ENCODE data around the gene NFYC.
"Not testable (repeated sequence)": the region's sequence is repeated elsewhere in the genome, so short reads cannot be mapped to it uniquely, and the experiment has no call there.

Gene NFYC

DNA sequence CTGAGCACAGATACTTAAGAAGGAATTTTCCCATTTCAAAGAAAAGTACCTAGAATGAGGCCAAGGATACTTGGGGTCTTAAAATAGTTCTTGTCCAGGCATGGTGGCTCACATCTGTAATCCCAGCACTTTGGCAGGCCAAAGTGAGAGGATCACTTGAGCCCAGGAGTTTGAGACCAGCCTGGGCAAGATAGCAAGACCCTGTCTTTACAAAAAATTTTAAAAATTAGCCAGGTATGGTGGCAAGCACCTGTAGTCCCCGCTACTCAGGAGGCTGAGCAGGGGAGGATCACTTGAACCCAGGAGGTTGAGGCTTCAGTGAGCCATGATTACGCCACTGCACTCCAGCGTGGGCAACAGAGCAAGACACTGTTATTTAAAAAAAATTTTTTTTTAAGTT lies 29.0 kb downstream of the NFYC start:
- Histone ChIP-seq H3K36me3 (ENCODE audit: control insufficient read depth, insufficient read depth, low read length) (peaks cover 18% of the 10 kb centered on the region), H3K27ac (ENCODE audit: low read depth, low read length, severe bottlenecking) (no peak overlapping the region), H3K9me3 (ENCODE audit: control insufficient read depth, low read length) (no peaks in the 10 kb centered on the region), H3K4me3 (ENCODE audit: extremely low read depth, insufficient read depth, low read length, poor library complexity, severe bottlenecking) (no peak overlapping the region), H3K4me1 (ENCODE audit: control insufficient read depth, insufficient read depth, low read length, poor library complexity, severe bottlenecking) (no peaks in the 10 kb centered on the region)
- 100% methylated on average over 1 to 3 of the region's 3 CpGs for WGBS, 2 experiments (ENCODE audit: insufficient coverage in 2 of 2)

DNA sequence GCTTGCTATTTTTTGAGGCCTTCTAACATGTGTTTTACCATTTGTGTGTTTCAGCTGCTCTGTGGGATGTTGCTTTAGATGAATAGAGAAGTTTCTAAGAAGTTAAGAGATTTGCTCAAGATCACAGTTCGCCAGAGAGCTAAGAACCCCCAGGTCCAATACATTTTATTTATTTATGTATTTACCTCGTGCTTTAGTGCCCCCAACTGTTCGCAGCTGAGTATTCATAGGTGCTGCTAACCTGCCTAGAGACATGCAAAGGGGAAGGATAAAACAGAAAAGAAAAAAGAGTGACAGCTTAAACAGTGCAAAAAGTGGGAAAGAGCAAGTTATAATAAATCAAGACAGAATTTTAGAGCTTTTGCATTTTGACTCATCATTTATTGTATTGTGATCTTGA lies 31.1 kb downstream of the NFYC start:
- H3K36me3 ChIP-seq (ENCODE audit: control insufficient read depth, insufficient read depth, low read length): peaks cover 18% of the 10 kb centered on the region
- no peak overlapping the region for H3K4me3 ChIP-seq (ENCODE audit: extremely low read depth, insufficient read depth, low read length, poor library complexity, severe bottlenecking)
- WGBS, 2 experiments (ENCODE audit: insufficient coverage in 2 of 2): 82 to 100% methylated on average over 1 to 2 of the region's 3 CpGs
- H3K9me3 ChIP-seq (ENCODE audit: control insufficient read depth, low read length): no peaks in the 10 kb centered on the region
- no peak overlapping the region for H3K27ac ChIP-seq (ENCODE audit: low read depth, low read length, severe bottlenecking)
- H3K4me1 ChIP-seq (ENCODE audit: control insufficient read depth, insufficient read depth, low read length, poor library complexity, severe bottlenecking): no peaks in the 10 kb centered on the region

DNA sequence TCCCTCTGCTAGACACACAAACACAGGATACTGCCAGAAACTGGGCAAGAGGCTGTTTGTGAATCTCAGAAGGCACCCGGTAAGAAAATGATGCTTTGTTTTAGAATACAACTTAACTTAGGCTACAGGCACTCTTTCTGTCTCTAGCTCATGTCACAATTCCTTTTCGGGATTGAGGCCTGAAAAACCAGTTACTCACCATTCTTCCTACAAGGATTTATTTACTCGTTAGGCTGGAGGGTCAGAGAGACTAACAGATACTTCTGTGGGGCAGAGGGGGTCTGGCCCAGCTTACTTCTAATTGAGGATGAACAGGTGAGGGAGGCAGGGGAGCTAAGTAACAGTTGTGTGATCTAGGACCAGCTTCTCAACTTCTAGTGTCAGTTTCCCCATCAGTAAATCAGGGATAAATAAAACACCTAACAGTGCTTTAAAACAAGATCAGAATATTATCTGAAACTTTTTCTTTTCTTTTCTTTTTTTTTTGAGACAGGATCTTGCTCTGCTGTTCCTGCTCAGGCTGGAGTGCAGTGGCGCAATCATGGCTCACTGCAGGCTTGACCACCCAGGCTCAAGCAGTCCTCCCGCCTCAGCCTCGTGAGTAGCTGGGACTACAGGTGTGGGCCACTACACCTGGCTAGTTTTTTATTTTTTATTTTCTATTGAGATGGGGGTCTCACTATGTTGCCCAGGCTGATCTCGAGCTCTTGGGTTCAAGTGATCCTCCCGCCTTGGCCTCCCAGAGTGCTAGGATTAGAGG lies 31.9 kb downstream of the NFYC start:
- 88 to 91% methylated on average over 6 to 7 of the region's 8 CpGs for WGBS, 2 experiments (ENCODE audit: insufficient coverage in 2 of 2)
- H3K27ac ChIP-seq (ENCODE audit: low read depth, low read length, severe bottlenecking): no peak overlapping the region
- H3K9me3 ChIP-seq (ENCODE audit: control insufficient read depth, low read length): no peaks in the 10 kb centered on the region
- no peak overlapping the region for H3K4me3 ChIP-seq (ENCODE audit: extremely low read depth, insufficient read depth, low read length, poor library complexity, severe bottlenecking)
- H3K4me1 ChIP-seq (ENCODE audit: control insufficient read depth, insufficient read depth, low read length, poor library complexity, severe bottlenecking): no peaks in the 10 kb centered on the region
- H3K36me3 ChIP-seq (ENCODE audit: control insufficient read depth, insufficient read depth, low read length): peaks cover 18% of the 10 kb centered on the region

DNA sequence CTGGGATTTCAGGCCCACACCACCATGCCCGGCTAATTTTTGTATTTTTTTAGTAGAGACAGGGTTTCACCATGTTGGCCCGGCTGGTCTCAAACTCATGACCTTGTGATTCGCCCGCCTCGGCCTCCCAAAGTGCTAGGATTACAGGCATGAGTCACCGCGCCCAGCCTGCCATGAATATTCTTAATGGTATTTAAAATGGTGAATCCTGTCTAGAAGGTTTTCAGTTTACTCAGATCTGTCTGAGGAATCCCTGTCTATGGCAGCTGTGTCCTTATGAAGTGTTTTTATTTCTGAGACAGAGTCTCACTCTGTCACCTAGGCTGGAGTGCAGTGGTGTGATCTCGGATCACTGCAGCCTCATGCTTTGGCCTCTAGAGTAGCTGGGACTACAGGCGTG lies 36.2 kb downstream of the NFYC start:
- not testable (repeated sequence) for H3K27ac ChIP-seq (ENCODE audit: low read depth, low read length, severe bottlenecking); H3K4me3 ChIP-seq (ENCODE audit: extremely low read depth, insufficient read depth, low read length, poor library complexity, severe bottlenecking); H3K9me3 ChIP-seq (ENCODE audit: control insufficient read depth, low read length); H3K36me3 ChIP-seq (ENCODE audit: control insufficient read depth, insufficient read depth, low read length); H3K4me1 ChIP-seq (ENCODE audit: control insufficient read depth, insufficient read depth, low read length, poor library complexity, severe bottlenecking)
- 93% methylated on average over 6 to 8 of the region's 9 CpGs for WGBS, 2 experiments (ENCODE audit: insufficient coverage in 2 of 2)

DNA sequence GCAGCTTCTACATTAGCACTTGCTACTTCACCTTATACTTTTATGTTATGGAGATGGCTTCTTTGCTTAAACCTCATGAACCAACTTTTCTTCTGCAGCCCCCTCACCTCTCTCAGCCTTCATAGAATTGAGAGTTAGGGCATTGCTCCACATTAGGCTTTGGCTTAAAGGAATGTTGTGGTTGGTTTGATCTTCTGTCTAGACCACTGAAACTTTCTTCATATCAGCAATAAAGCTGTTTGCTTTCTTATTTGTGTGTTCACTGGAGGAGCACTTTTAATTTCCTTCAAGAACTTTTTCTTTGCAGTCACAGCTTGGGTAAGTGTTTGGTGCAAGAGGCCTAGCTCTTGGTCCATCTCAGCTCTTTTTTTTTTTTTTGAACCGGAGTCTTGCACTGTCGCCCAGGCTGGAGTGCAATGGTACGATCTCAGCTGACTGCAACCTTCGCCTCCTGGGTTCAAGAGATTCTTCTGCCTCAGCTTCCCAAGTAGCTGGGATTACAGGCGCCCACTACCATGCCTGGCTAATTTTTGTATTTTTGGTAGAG lies 37.9 kb downstream of the NFYC start:
- not testable (repeated sequence) for H3K36me3 ChIP-seq (ENCODE audit: control insufficient read depth, insufficient read depth, low read length); H3K4me3 ChIP-seq (ENCODE audit: extremely low read depth, insufficient read depth, low read length, poor library complexity, severe bottlenecking); H3K27ac ChIP-seq (ENCODE audit: low read depth, low read length, severe bottlenecking); H3K9me3 ChIP-seq (ENCODE audit: control insufficient read depth, low read length); H3K4me1 ChIP-seq (ENCODE audit: control insufficient read depth, insufficient read depth, low read length, poor library complexity, severe bottlenecking)
- 97 to 100% methylated on average over 3 to 5 of the region's 5 CpGs for WGBS, 2 experiments (ENCODE audit: insufficient coverage in 2 of 2)

DNA sequence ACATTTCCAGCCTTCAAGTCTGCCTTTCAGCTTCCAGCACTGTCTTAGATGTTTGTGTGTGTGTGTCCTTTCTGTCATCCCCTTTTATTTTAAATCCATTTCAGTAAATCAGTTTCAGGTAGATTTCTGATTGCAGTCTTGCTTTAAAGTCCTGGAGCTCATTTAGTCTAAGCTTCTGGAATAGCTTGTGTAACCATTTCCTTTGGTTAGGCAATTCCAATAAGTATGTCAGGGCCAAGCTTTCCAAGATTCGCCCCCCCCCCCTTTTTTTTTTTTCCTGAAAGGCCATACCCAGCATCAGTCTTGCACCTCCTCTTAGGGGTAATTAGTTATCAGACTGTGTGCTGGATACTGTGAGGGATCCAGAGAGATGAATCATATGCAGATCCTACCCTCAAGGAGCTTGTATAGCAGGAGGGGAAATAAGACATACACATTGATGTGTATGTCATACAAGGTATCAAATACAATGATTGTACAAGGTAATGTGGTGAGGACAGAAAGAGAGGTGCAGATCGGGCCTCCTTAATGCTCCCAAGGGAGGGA lies 41.3 kb downstream of the NFYC start:
- WGBS, 2 experiments (ENCODE audit: insufficient coverage in 2 of 2): 89 to 100% methylated on average over 1 of the region's 2 CpGs
- no peaks in the 10 kb centered on the region for H3K9me3 ChIP-seq (ENCODE audit: control insufficient read depth, low read length)
- no peaks in the 10 kb centered on the region for H3K4me1 ChIP-seq (ENCODE audit: control insufficient read depth, insufficient read depth, low read length, poor library complexity, severe bottlenecking)
- peaks cover 4% of the 10 kb centered on the region for H3K36me3 ChIP-seq (ENCODE audit: control insufficient read depth, insufficient read depth, low read length)
- no peak overlapping the region for H3K4me3 ChIP-seq (ENCODE audit: extremely low read depth, insufficient read depth, low read length, poor library complexity, severe bottlenecking)
- H3K27ac ChIP-seq (ENCODE audit: low read depth, low read length, severe bottlenecking): no peak overlapping the region

DNA sequence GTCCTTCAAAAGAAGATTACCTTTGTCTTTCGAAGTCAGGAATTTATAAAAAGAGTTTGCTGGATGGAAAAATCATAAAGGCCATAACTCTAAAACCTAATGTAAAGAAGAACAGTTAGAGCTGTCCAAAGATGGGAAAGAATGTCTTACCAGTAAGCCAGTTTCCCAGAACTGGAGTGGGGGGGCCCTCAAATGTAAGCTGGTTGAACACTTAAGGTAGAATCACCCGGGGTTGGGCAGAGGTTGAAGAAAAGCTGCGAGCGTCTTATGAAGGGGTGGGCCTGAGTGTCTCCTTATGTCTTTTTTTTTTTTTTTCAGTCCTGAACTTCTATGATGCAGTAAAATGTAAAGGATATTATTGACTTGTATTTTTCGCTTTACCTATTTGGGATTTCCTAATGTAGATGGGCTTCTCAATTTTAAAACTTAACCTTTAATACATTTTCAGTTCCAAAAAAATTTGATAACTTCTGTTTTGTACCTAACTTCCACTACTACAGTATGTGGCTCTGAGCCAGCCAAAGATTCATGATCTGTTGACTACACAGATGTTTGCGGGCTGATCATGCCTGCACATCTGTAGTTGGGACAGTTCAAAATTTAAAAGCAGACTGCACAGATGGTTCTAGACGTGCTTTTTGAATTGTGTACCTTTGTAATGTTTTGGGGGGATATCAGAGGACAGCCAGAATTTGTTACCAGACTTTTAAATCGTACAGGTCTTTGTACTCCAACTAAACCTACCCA lies 43.6 kb downstream of the NFYC start:
- 90 to 93% methylated on average over 2 to 6 of the region's 8 CpGs for WGBS, 2 experiments (ENCODE audit: insufficient coverage in 2 of 2)
- no peak overlapping the region for H3K27ac ChIP-seq (ENCODE audit: low read depth, low read length, severe bottlenecking)
- H3K4me3 ChIP-seq (ENCODE audit: extremely low read depth, insufficient read depth, low read length, poor library complexity, severe bottlenecking): no peak overlapping the region
- H3K4me1 ChIP-seq (ENCODE audit: control insufficient read depth, insufficient read depth, low read length, poor library complexity, severe bottlenecking): no peaks in the 10 kb centered on the region
- H3K36me3 ChIP-seq (ENCODE audit: control insufficient read depth, insufficient read depth, low read length): peaks cover 19% of the 10 kb centered on the region
- H3K9me3 ChIP-seq (ENCODE audit: control insufficient read depth, low read length): no peaks in the 10 kb centered on the region

DNA sequence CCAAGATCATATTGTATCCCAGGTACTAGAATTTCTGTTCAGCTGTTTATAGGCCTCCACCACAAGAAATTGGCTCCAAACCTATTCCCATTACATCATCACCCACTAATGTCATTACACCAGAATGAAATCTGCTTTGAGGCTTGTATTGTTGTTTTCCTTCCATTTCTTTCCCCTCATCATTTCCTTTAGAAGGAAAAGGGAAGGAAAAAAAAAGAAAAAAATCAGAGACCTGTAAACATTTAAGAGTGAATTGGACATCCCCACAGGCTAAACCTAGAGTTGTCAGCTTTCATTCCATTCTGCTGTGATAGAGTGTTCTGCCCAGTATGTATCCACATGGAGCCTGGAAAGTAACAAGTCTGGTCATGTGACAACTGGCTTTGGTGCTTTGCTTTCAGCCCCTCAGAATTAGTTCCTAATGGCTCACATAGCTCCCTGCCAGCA lies 44.6 kb downstream of the NFYC start:
- Histone ChIP-seq H3K36me3 (ENCODE audit: control insufficient read depth, insufficient read depth, low read length) (peaks cover 28% of the 10 kb centered on the region), H3K4me3 (ENCODE audit: extremely low read depth, insufficient read depth, low read length, poor library complexity, severe bottlenecking) (no peak overlapping the region), H3K9me3 (ENCODE audit: control insufficient read depth, low read length) (no peaks in the 10 kb centered on the region), H3K4me1 (ENCODE audit: control insufficient read depth, insufficient read depth, low read length, poor library complexity, severe bottlenecking) (no peaks in the 10 kb centered on the region), H3K27ac (ENCODE audit: low read depth, low read length, severe bottlenecking) (peak overlapping the region; percentile 58)

DNA sequence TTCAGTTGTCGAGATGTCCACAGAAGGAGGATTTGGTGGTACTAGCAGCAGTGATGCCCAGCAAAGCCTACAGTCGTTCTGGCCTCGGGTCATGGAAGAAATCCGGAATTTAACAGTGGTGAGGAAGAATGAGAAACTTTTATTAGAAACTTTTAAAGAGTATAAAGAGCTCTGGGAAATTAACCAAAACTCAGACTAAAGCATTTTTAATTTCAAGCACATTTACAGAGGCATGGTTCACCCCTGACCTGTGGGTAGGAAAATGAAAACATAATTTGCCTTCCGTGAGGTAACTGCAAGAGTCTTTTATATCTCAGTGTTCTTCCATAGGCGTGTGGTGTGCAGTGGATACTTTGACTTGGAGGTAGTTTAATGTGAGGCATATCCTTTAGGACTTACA lies 47.3 kb downstream of the NFYC start:
- Histone ChIP-seq H3K4me3 (ENCODE audit: extremely low read depth, insufficient read depth, low read length, poor library complexity, severe bottlenecking) (no peak overlapping the region), H3K4me1 (ENCODE audit: control insufficient read depth, insufficient read depth, low read length, poor library complexity, severe bottlenecking) (no peaks in the 10 kb centered on the region), H3K36me3 (ENCODE audit: control insufficient read depth, insufficient read depth, low read length) (peaks cover 51% of the 10 kb centered on the region), H3K9me3 (ENCODE audit: control insufficient read depth, low read length) (no peaks in the 10 kb centered on the region), H3K27ac (ENCODE audit: low read depth, low read length, severe bottlenecking) (no peak overlapping the region)
- WGBS, 2 experiments (ENCODE audit: insufficient coverage in 2 of 2): 95 to 100% methylated on average over 3 to 4 of the region's 6 CpGs

DNA sequence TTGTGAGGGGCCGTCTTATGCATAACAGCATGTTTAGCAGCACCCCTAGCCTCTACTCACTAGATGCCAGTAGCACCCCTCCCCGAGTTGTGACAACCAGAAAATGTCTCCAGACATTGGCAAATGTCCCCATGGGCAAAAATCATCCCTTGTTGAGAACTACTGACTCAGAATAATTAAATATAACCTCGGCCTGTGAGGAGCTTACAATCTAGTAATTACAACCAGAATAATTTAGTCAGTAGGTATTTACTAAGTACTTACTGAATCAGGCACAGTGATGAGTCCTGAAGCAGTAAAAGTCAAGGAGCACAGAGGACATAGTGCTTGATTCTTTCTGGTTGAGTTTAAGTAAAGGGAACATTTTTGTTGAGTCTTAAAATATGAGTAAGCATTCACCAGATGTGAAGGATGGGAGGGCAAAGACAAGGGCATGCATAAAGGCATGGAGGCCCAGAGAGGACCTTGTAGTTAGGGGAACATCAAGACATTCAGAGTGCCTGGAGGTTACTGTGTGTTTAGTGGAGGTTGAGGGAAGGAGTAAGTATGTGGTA lies 48.0 kb downstream of the NFYC start:
- H3K9me3 ChIP-seq (ENCODE audit: control insufficient read depth, low read length): no peaks in the 10 kb centered on the region
- no peak overlapping the region for H3K27ac ChIP-seq (ENCODE audit: low read depth, low read length, severe bottlenecking)
- 100% methylated on average over 1 of the region's 3 CpGs for WGBS, 2 experiments (ENCODE audit: insufficient coverage in 2 of 2)
- no peak overlapping the region for H3K4me3 ChIP-seq (ENCODE audit: extremely low read depth, insufficient read depth, low read length, poor library complexity, severe bottlenecking)
- no peaks in the 10 kb centered on the region for H3K4me1 ChIP-seq (ENCODE audit: control insufficient read depth, insufficient read depth, low read length, poor library complexity, severe bottlenecking)
- peaks cover 58% of the 10 kb centered on the region for H3K36me3 ChIP-seq (ENCODE audit: control insufficient read depth, insufficient read depth, low read length)

All from mesodermal cell (in vitro differentiated cells).